Measurements from ENCODE around the gene UNC5C.

GRCh38 chr4:95289028-95289634 is 259.6 kb downstream of the UNC5C start:
- no peak for TF ChIP-seq POLR2A (IDR thresholded peaks at IDR 0.05)
- TF ChIP-seq CTCF (IDR thresholded peaks at IDR 0.05) = no peak
